Measurements from ENCODE around the gene LRP1. TPM values are rescaled to one million over a fixed set of nuclear protein-coding genes. Genes with fewer than 3 reads are reported as not detected.
A peak's percentile ranks its signal among the peaks of the same experiment; 100 is the strongest.

The LRP1 gene
- total and polyA plus RNA-seq, 2 experiments from 2014 or later: 47.8 to 76.8 TPM

GRCh38 chr12:57221169-57221917, 93.1 kb downstream of the LRP1 start:
- H3K27ac ChIP-seq: no peak overlapping the region
- H2AFZ ChIP-seq: no peak overlapping the region
- peaks cover 96% of the 10 kb centered on the region for H3K27me3 ChIP-seq
- no peaks in the 10 kb centered on the region for H3K36me3 ChIP-seq (replicated peaks; ENCODE audit: insufficient read depth, low read depth)
- no peak overlapping the region for H3K4me3 ChIP-seq
- no peaks in the 10 kb centered on the region for H3K9me3 ChIP-seq (ENCODE audit: low read depth)
- no peaks in the 10 kb centered on the region for H3K79me2 ChIP-seq
- DNase-seq (ENCODE audit: low spot score): no peak
- no peaks in the 10 kb centered on the region for H3K9me2 ChIP-seq (replicated peaks; ENCODE audit: insufficient read depth)
- 16% methylated on average over 24 of the region's 24 CpGs for WGBS (ENCODE audit: low lambda C conversion rate, missing lambda C conversion rate)
- no peaks in the 10 kb centered on the region for H4K20me1 ChIP-seq (ENCODE audit: insufficient read depth, poor library complexity, severe bottlenecking)
- H3K4me2 ChIP-seq: no peak overlapping the region
- H3K4me1 ChIP-seq (ENCODE audit: insufficient read depth): peaks cover 36% of the 10 kb centered on the region
- TF ChIP-seq EZH2phosphoT487 (IDR thresholded peaks at IDR 0.05; ENCODE audit: low read depth, severe bottlenecking, unreplicated experiment): peak; percentile 73
- TF ChIP-seq EZH2 (IDR thresholded peaks at IDR 0.05; ENCODE audit: borderline replicate concordance): peak; percentile 54
- TF ChIP-seq, protein P1, sequence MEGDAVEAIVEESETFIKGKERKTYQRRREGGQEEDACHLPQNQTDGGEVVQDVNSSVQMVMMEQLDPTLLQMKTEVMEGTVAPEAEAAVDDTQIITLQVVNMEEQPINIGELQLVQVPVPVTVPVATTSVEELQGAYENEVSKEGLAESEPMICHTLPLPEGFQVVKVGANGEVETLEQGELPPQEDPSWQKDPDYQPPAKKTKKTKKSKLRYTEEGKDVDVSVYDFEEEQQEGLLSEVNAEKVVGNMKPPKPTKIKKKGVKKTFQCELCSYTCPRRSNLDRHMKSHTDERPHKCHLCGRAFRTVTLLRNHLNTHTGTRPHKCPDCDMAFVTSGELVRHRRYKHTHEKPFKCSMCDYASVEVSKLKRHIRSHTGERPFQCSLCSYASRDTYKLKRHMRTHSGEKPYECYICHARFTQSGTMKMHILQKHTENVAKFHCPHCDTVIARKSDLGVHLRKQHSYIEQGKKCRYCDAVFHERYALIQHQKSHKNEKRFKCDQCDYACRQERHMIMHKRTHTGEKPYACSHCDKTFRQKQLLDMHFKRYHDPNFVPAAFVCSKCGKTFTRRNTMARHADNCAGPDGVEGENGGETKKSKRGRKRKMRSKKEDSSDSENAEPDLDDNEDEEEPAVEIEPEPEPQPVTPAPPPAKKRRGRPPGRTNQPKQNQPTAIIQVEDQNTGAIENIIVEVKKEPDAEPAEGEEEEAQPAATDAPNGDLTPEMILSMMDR (IDR thresholded peaks at IDR 0.05; ENCODE audit: poor library complexity): no peak

- Histone ChIP-seq H3K36me3 (replicated peaks; ENCODE audit: insufficient read depth, low read depth) (no peaks in the 10 kb centered on the region), H3K4me1 (ENCODE audit: insufficient read depth) (peaks cover 37% of the 10 kb centered on the region), H3K9me3 (ENCODE audit: low read depth) (no peaks in the 10 kb centered on the region), H3K27ac (no peak overlapping the region), H3K79me2 (no peaks in the 10 kb centered on the region), H2AFZ (no peak overlapping the region), H3K27me3 (peaks cover 98% of the 10 kb centered on the region), H3K9me2 (replicated peaks; ENCODE audit: insufficient read depth) (no peaks in the 10 kb centered on the region), H3K4me2 (no peak overlapping the region), H4K20me1 (ENCODE audit: insufficient read depth, poor library complexity, severe bottlenecking) (no peaks in the 10 kb centered on the region), H3K4me3 (no peak overlapping the region)
- 60% methylated on average over 13 of the region's 13 CpGs for WGBS (ENCODE audit: low lambda C conversion rate, missing lambda C conversion rate)
- no peak for DNase-seq (ENCODE audit: low spot score)
- TF ChIP-seq EZH2 (IDR thresholded peaks at IDR 0.05; ENCODE audit: borderline replicate concordance) (no peak), EZH2phosphoT487 (IDR thresholded peaks at IDR 0.05; ENCODE audit: low read depth, severe bottlenecking, unreplicated experiment) (no peak)
- TF ChIP-seq, protein P1 (IDR thresholded peaks at IDR 0.05; ENCODE audit: poor library complexity): no peak
Observed at GRCh38 chr12:57222286-57223190, 94.3 kb downstream of the LRP1 start.

DNA sequence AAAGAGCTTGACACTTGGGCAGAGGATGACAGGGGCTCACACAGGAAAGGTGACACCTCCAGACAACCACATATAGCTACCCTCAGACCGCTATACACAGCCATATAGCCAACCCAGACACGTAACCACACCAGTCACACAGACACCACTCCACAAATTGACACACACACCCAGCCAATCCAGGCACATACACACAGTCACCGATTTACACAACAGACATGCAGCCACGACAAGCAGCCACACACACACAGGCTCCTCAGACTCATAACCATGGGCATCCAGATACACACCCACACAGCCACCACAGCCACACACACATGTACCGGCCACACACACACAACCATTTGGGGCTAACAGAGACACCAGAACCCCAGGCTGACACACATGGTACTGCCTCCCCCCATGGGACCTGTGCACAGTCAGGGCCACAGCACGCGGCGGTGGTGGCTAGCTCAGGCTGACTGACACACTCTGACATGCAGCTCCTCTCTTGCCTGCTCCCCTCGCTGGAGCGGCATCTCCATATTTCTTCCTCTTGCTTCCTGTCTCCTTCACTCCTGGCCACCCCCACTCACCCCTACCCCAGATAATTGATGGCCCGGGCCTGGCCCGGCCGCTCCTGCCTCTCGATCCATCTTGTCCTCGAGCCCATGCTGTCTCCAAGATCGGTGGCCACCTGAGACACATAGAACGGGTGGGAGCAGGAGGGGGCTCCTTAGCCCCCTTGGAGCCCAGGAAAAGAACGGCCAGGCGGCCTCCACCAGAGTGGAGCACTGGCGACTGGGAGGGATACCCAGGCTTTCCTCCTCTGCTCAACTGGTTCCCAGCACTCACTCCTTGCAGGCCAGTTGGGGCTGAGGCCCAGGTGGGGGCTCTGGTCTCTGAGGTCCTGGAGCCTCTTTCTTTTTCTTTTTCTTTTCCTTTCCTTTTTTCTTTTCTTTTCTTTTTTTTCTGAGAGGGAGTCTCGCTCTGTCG, 95.2 kb downstream of the LRP1 start:
- no peak overlapping the region for H3K27ac ChIP-seq
- TF ChIP-seq EZH2phosphoT487 (IDR thresholded peaks at IDR 0.05; ENCODE audit: low read depth, severe bottlenecking, unreplicated experiment): no peak
- no peak for TF ChIP-seq EZH2 (IDR thresholded peaks at IDR 0.05; ENCODE audit: borderline replicate concordance)
- TF ChIP-seq, protein P1 (IDR thresholded peaks at IDR 0.05; ENCODE audit: poor library complexity): no peak
- no peak overlapping the region for H3K4me2 ChIP-seq
- H2AFZ ChIP-seq: no peak overlapping the region
- H4K20me1 ChIP-seq (ENCODE audit: insufficient read depth, poor library complexity, severe bottlenecking): no peaks in the 10 kb centered on the region
- H3K36me3 ChIP-seq (replicated peaks; ENCODE audit: insufficient read depth, low read depth): no peaks in the 10 kb centered on the region
- WGBS (ENCODE audit: low lambda C conversion rate, missing lambda C conversion rate): 83% methylated on average over 22 of the region's 22 CpGs
- no peaks in the 10 kb centered on the region for H3K9me2 ChIP-seq (replicated peaks; ENCODE audit: insufficient read depth)
- H3K4me3 ChIP-seq: no peak overlapping the region
- peaks cover 97% of the 10 kb centered on the region for H3K27me3 ChIP-seq
- no peaks in the 10 kb centered on the region for H3K9me3 ChIP-seq (ENCODE audit: low read depth)
- H3K4me1 ChIP-seq (ENCODE audit: insufficient read depth): peaks cover 34% of the 10 kb centered on the region
- no peak for DNase-seq (ENCODE audit: low spot score)
- H3K79me2 ChIP-seq: no peaks in the 10 kb centered on the region
